AG08395 (cell line): ENCODE data around the gene THAP3.

Experiments used
- DNase-seq: peaks from one replicate; pipeline ENCODE4 v3.0.0; 2012; ENCODE audit warnings: mixed read lengths, low spot score

The THAP3 gene

GRCh38 chr1:6624710-6625583, at the start of gene THAP3:
THAP3 (plus strand) TSS chr1:6624868; CDS start chr1:6625219, 351 bp downstream.
- DNase-seq: peak; percentile 92

GRCh38 chr1:6577831-6578525, 46.7 kb upstream of the THAP3 start:
- DNase-seq: peak; percentile 46

DNA sequence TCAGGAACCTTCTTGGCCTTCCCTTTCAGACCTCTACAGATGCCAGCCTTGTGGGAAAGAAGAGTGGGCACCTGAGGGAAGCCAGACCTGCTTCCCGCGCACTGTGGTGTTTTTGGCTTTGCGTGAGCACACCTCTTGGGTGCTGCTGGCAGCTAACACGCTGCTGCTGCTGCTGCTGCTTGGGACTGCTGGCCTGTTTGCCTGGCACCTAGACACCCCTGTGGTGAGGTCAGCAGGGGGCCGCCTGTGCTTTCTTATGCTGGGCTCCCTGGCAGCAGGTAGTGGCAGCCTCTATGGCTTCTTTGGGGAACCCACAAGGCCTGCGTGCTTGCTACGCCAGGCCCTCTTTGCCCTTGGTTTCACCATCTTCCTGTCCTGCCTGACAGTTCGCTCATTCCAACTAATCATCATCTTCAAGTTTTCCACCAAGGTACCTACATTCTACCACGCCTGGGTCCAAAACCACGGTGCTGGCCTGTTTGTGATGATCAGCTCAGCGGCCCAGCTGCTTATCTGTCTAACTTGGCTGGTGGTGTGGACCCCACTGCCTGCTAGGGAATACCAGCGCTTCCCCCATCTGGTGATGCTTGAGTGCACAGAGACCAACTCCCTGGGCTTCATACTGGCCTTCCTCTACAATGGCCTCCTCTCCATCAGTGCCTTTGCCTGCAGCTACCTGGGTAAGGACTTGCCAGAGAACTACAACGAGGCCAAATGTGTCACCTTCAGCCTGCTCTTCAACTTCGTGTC, 45.9 kb upstream of the THAP3 start:
- no peak for DNase-seq

GRCh38 chr1:6579374-6580118, 45.1 kb upstream of the THAP3 start, which contains the start of gene ZBTB48:
ZBTB48 (plus strand) TSS chr1:6579994; CDS start chr1:6580610, 616 bp downstream.
- DNase-seq: peak; percentile 100

GRCh38 chr1:6580119-6580592, 44.5 kb upstream of the THAP3 start:
- DNase-seq: peak; percentile 11

- DNase-seq: peak; percentile 17
Observed at GRCh38 chr1:6580593-6581409, 43.9 kb upstream of the THAP3 start.

DNA sequence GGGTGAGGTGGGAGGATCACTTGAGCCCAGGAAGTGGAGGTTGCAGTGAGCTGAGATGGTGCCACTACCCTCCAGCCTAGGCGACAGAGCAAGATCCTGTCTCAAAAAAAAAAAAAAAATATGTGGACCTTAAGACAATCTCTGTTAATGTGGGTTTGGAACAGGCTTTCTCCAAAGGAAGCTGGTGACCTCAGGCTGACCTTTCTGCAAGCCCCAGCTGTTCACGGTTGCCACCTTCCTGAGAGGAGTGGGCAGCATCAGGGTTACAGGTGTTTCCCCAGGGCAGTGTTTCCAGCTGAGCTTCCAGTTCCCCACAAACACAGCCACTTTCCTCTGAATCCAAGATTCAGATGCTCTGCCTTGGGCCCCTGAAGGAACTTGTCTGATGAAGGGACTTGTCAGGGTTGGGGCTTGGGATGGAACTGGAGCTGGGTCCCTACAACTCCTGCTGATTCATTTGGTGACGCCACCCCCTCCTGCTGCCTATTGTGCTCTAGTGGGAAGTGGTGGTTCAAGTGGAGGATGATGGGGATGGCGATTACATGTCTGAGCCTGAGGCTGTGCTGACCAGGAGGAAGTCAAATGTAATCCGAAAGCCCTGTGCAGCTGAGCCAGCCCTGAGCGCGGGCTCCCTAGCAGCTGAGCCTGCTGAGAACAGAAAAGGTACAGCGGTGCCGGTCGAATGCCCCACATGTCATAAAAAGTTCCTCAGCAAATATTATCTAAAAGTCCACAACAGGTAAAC, 42.9 kb upstream of the THAP3 start:
- no peak for DNase-seq

DNA sequence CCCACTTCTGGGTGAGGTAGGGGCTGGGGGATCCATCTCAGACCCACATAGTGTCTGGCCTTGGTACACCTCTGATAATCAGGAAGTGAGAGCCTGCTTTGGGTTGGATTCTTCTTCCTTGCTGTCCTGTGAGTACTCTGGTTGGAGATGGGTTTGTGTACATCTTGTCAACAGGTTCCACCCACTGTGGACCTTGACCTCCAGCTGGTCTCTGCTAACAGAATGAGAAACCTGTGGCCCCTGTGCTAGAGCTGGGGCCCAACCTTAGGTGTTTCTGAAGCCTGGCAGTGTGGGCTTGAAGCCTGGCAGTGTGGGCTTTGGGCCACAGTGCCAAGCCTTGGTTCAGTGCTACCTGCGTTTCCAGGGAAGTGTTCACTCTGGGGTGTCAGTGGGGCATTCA, 42.3 kb upstream of the THAP3 start:
- no peak for DNase-seq

DNA sequence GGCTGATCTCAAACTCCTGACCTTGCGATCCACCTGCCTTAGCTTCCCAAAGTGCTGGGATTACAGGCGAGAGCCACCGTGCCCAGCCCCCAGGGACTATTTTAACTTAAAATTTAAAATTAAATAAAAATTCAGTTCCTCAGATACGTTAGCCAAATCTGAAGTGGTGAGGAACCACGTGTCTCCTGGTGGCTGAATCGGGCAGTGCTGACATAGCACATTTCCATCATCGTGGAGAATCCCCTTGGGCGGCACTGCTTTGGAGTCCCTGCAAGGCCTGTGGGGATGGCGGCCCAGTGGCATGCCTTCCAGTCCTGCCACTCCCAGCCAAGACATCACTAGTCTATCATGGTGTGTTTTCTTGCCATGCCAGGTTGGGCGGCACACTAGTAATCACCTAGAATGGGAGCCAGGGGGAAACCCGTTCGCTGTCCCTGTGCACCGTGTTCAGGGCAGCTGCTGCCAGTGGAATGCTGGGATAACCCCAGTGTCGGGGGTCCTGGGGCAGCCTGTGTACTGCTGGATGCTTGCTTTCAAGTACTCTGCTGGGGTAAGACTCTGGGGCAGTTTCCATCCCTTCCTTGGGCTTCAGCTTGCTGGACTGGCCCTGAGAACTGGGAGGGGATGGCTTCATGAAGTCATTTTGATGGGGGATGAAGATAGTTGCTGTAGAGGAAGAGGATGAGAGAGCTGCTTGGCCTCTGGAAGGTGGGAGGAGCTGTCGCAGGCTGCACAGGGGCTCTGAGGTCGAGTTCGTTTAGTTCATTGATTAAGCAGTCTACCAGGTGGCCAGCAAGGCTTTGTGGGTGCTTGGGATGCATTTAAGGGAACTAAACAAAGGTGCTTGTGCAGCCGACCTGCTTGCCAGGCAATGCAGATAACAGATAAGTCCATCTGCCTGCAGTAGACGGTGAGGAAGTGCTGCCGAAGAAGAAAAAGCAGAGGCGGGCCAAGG, 40.3 kb upstream of the THAP3 start:
- no peak for DNase-seq

- no peak for DNase-seq
Observed at GRCh38 chr1:6585081-6585722, 39.5 kb upstream of the THAP3 start.

- DNase-seq: no peak
Observed at GRCh38 chr1:6585841-6586240, 38.8 kb upstream of the THAP3 start.

DNA sequence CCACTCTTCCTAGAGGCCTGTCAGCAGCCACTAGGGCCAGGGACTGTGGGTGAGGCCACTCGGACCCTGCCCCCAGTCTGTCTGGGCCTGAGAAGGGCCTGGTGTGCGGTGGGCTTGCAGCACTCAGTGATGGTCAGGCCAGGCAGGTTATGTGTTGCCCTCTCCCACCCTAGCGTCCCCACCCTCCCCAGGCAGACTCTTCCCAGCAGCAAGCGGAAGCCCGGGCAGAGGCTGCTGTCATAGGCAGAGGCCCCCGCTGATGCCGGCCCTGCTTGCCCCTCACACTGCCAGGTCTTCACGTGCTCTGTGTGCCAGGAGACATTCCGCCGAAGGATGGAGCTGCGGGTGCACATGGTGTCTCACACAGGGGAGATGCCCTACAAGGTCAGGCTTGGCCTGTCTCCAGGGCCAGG, 38.3 kb upstream of the THAP3 start:
- no peak for DNase-seq

- no peak for DNase-seq
Observed at GRCh38 chr1:6587261-6588005, 37.2 kb upstream of the THAP3 start.

GRCh38 chr1:6588128-6588892, 36.4 kb upstream of the THAP3 start:
- DNase-seq: no peak

DNA sequence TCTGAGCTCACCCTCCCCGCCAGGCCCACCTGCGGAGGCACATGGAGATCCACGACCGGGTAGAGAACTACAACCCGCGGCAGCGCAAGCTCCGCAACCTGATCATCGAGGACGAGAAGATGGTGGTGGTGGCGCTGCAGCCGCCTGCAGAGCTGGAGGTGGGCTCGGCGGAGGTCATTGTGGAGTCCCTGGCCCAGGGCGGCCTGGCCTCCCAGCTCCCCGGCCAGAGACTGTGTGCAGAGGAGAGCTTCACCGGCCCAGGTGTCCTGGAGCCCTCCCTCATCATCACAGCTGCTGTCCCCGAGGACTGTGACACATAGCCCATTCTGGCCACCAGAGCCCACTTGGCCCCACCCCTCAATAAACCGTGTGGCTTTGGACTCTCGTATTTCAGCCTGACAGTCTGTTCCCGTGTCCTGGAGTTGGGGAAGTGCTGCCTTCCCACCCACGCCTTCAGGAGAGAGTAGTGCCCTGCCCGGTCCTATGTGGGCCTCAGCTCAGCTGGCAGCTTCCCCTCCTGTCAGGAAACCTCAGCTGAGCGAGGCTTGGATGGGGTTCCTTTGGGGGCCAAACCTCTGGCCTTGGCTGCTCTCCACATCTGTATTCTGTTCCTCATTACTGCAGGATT, 35.7 kb upstream of the THAP3 start:
- peak; percentile 12 for DNase-seq

DNA sequence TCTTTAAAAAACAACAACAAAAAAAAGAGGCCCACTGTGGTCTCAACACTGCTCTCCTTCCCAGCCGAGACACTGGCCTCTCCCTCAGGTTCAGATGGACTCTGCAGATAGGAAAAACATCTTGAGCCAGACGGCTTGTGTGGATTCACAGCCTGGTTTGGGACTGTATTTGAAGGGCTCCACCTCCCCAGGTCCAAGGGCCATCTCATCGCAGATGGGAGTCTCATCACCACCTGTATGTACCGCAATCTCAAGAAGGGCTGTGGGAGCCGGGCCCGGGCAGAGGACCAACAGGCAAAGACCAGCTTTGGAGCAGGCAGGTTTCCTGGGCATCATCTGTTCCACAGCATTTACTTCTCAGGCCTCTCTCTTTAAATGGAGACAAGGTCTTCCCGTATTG, 34.6 kb upstream of the THAP3 start:
- no peak for DNase-seq
